RCC 7860 (cell line): ENCODE data around the gene RAC2.

ENCODE experiments used
- DNase-seq: peaks from one replicate; pipeline ENCODE4 v3.0.0-alpha.2; 2015; ENCODE audit warnings: low spot score
- FAIRE-seq: peaks from 2 replicates; lab custom pipeline; 2012; peaks lifted over from hg19 to GRCh38; lab: Jason Lieb, UNC

RAC2 gene

DNA sequence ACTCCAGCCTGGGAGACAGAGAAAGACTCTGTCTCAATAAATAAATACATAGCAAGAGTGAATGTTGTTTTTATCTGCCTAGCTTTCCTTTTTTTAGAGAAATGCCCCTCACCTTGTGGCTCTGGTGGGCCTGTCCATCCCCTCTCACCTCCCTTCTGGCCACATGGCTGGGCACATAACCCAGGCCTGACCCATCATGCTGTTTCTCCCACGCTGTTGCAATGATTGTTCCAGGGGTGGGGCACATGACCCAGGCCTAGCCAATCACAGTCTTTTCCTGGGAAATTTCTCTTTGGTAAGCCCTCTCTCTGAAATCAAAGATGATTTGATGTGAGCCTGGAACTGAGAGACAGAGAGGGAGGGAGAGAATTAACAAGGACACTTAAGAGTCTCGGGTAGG lies 32.7 kb upstream of the RAC2 start:
- FAIRE-seq (no peak), DNase-seq (no peak)

DNA sequence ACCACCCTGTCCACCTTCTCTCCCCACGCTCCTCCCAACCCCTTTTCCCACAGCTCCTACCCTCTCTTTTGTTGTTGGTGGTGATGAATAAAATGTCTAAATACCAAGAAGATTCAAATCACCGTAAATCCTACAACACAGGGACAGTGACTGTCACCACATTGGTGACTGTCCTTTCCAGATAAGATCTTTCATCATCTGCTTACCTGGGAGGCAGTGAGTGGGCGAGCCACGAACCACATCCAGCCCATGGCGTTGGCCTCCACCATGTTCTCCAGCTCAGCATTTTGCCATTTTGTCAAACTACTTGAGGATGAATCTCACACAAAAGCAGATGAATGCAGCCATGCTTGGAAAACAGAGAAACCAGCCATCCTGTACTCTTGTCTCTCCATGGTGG lies 31.6 kb upstream of the RAC2 start:
- FAIRE-seq, result no peak

DNA sequence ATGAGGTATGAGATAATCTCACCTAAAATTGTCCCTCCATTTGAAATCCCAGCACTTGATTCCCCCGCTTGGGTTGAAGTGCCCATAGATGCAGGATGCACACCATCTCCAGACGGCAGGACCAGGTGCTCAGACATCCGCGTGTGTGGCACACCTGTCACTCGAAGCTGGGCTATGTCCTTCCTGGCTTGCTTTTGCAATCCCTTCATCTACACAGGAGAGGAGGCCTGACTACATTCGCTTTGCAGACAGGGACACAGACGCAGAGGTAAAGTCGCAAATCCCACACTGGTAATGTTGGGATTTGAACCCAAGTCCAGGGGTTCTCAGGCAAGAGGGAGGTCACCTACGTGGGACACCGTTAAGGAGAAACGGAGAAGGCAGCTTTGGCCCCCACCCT lies 31.1 kb upstream of the RAC2 start:
- no peak for FAIRE-seq

More for the DNA sequence above, 31.6 kb upstream of the RAC2 start:
- DNase-seq, result peak; percentile 23

DNA sequence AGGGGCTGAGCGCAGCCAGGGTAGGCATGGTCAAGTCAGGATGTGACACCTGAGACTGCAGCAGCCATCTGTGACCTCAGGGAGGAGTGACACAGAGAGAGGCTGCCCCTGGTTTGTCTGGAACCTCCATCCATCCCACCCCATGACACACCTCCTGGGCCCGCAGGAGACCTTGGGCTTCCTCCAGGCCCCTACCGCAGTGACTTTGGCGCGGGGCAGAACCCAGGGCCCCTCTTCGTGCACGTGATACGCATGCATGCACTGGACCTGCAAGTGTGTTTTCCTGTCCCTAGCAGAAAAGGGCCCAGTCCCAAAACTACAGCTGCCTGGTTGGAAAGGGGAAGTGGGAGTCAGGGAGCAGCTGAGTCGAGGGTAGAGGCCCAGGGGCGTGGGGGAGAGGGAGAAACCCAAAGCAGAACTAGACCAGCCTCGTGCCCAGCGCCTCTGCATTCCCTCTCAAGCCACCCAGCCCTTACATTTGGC lies 30.4 kb upstream of the RAC2 start:
- FAIRE-seq (no peak), DNase-seq (no peak)

More for the DNA sequence above, 31.1 kb upstream of the RAC2 start:
- DNase-seq, result no peak

DNA sequence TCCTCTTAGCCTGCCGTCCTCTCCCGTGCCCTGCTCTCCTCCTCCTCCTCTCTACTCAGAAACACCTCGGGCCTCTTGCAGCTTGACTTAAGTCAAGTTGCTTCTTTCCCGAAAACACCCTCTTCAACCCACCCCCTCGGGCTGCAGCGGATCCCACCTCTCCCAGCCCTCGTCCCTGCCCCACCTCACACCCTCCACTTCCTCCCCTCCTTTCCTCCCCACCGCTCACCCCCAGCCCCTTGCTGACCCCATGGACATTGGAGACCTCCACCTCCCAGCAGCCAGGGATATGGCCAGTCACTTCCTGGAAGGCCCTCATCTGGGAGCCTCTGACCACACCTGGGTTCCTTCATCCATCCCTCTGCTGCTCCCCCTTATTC lies 29.8 kb upstream of the RAC2 start:
- FAIRE-seq (no peak), DNase-seq (no peak)

DNA sequence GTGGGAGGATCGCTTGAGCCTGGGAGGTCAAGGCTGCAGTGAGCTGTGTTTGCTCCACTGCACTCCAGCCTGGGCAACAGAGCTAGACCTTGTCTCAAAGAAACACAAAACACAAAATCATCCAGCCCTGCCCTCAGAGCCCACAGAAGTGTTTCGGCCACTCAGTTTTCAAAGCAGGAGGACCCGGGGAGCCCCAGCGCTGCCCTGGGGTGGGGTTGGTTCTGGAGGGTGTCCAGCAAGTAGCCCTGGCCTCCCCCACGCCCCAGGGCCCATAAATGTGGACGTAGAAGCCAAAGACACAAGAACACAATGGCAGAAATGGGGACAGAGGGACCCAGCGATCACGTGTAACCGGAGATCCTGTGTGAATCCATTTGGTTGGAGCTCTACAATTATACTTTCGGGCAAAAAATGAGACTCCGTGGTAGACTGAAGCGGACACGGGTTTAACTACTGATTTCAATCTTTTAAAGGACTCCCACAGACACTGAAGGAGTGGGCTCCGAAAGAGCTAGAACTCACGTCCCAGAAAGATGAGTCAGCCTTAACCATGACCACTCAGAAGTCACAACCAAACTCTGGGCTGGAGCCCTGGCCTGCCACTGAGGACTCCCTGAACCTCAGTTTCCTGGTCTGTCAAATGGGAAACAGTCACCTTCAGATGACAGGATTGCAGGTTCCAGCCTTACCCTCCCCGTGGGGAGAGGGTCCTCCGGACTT lies 29.2 kb upstream of the RAC2 start:
- FAIRE-seq (peak; percentile 90), DNase-seq (peak; percentile 86)

DNA sequence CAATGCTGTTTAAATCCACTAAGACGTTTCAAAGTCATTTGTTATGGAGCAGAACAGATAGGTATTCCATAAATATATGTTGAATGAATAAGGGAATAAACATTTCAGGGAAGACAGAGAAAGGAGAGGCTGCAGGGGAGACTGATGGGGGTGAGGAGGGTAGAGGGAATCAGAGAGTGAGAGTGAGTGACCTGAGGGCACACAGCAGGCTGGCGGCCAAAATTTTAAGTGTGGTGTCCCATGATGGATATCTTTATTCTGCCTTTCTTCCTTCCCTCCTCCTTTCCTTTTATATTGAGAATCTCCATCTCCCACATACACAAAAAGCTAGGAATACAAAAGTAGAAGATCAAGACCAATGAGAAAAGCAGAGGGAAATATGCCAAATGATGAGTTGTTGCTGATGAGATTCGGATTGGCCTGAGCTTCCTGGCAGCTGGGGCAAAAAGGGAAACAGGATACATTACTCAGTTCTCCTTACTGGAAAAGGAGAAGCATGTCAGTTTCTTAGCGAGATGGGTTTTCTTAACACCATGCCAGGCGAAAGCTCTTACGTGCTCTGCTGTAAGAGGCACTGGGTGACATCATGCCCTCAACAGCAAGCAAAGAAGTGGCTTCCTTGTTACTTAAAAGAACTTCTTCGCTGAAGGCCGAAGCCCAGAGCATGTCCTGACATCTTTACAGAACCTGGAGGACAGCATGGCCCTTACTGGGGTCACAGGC lies 27.0 kb upstream of the RAC2 start:
- FAIRE-seq, result no peak
- peak; percentile 15 for DNase-seq

DNA sequence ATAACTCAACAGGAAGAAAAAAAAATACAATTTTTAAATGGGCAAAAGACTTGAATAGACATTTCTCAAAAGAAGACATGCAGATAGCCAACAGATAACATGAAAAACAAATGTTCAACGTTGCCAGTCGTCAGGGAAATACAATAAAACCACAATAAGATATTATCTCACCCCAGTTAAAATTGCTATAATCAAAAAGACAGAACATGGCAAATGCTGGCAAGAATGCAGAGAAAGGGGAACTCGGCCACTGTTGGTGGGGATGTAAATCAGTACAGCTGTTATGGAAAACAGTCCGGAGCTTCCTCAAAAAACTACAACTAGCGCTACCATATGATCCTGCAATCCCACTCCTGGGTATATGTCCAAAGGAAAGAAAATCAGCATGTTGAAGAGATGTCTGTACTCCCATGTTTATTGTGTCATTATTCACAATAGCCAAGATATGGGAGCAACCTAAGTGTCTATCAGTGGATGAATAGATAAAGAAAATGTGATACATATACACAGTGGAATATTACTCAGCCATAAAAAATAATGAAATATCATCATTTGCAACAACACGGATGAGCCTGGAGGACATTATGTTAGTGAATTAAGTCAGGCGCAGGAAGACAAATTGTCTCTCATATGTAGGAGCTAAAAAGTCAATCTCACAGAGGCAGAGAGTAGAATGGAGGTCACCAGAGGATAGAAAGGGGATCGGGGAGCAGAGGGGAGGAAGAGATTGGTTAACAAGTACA lies 26.0 kb upstream of the RAC2 start:
- FAIRE-seq (no peak), DNase-seq (no peak)

DNA sequence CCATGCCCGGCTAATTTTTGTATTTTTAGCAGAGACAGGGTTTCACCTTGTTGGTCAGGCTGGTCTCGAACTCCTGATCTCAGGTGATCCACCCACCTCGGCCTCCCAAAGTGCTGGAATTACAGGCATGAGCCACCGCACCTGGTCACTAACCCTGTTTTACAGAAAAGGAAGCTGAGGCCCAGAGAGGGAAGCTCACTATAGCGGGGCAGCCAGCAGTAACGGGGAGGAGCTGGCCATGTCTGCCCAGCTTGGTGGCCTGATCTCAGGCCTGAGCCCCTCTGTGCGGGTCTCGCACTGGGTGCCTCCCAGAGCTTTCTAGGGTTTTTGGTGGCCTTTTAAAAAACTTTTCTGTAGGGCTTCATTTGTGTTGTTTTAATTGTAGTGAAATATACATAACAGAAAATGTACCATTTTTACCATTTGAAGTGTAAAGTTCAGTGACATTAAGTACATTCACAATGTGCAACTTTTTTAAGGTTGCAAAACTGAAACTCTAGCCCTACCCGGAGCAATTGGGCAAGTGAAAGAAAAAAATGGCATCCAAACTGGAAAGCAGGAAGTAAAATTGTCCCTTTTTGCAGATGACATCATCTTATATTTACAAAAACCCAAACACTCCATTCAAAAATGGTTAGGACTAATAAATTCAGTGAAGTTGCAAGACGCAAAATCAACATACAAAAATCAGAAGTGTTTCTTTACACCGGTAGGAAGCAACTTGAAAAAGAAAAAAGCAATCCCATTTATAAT lies 23.8 kb upstream of the RAC2 start:
- FAIRE-seq, result no peak
- no peak for DNase-seq

DNA sequence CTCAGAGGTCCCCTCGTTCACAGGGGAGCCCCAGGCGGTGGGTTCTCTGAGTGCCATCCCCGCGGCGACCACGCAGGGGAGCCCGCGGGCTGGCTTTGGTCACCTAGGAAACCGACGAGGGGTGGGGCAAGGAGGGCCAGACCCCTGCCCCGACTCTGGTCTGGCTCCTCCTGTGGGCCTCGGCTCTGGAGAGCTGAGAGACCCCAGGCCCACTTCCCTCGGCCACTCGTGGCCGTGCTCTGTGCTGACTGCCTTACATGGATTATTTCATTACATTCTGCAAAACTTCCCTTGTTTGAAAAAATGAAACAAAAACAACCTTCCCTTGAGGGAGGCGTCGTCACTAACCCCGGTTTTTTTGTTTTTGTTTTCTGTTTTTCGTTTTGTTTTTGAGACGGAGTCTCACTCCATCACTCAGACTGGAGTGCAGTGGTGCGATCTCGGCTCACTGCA lies 23.1 kb upstream of the RAC2 start:
- no peak for FAIRE-seq
- DNase-seq, result peak; percentile 9

DNA sequence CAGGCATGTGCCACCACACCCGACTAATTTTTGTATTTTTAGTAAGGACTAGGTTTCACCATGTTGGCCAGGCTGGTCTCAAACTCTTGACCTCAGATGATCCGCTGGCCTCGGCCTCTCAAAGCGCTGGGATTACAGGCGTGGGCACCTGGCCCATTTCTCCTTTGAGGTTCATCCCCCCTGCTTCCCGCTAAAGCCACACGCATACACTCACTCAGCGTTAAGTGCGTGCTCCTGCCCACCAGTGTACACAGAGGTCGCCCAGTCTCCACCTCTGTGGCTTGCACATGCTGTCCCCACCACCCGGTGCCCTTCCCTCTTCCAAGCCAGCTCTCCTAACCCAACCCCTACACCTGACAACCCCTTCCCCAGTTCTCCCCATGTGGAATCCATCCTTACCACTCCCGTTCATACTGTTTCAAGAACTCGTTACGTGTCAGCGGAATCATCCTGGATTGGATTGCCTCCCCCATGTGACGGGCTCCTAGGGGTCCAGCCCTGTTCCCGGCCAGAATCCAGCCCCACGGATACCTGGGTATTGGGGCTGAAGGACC lies 22.6 kb upstream of the RAC2 start:
- DNase-seq (no peak), FAIRE-seq (no peak)

DNA sequence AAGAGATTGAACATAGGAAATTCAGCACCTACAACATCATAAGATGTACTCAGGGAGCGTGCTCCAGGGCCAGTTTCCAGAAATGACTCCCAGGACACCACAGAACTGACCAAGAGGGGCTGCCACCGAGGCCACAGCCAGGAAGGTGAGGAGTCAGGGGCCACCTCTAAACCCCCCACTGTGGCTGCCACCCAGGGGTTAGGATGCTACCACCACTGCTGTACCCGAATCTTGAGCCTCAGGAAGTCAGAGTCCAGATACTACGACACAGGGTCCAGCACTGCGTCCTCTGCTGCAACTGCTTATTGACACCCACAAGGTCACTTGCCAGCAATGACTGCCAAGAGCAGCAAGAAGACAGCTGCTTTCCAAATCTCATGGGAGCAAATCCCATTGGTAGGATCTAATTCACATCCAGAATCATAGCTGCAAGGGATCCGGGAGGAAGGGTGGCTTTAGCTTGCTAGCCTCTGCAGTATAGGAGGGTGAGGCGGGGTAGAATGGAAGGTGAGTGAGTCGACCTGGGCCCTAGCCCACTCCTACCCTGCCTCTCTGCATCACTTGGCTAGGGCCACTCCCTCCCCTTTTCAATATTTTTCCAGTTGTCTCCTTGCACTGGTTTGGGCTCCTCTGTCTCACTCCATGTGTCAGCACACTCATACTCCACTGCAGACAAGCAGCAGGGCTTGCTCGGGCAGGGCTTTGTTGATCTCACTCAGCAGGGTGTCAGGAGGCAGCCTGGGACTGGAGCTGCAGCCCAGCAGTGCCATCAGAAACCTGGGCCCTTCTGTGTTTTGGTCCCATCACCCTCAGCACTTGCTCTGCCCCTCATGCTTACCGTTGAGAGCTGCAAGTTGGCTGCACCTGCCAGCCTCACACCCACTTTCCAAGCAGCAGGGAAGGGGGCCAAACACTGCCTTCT lies 20.2 kb upstream of the RAC2 start:
- DNase-seq (no peak), FAIRE-seq (no peak)

DNA sequence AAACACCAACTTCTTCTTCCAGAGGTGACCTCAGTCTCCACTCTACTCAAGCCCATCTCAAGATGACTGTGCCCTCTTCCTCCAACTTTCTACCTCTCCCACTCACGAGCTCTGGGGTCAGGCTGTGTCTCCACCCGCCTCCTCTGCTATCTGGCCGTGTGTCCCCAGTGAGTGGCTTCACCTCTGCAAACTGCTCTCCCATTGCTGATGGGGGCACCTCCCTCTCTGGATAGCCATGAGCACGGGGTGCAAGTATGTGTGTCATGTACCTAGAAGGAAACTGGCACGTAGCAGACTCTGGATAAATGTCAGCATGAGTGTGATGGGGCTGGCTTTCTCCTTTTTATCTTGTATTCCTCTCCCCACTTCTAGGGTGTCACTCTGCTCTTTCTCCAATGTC lies 18.3 kb upstream of the RAC2 start:
- DNase-seq (no peak), FAIRE-seq (no peak)

DNA sequence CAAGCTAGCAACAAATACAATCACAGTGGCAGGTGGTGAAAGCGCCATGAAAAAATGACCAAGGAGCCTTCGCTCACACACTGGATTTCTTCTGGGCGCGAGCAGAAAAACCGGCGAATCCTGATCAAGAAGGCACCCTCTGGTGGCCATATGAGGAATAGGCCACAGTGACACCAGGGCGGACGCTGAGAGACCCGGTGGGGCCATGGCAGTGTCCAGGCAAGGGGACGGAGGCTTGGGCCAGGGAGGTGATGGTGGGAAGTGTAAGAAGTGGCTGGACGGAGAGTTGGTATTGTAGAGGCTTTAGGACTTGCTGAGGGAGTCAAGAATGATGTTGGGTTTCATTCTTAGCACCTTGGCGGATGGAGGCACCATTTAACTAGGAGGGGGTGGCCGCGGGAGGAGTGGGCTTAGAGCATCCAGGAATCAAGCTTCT lies 16.9 kb upstream of the RAC2 start:
- peak; percentile 35 for DNase-seq

DNA sequence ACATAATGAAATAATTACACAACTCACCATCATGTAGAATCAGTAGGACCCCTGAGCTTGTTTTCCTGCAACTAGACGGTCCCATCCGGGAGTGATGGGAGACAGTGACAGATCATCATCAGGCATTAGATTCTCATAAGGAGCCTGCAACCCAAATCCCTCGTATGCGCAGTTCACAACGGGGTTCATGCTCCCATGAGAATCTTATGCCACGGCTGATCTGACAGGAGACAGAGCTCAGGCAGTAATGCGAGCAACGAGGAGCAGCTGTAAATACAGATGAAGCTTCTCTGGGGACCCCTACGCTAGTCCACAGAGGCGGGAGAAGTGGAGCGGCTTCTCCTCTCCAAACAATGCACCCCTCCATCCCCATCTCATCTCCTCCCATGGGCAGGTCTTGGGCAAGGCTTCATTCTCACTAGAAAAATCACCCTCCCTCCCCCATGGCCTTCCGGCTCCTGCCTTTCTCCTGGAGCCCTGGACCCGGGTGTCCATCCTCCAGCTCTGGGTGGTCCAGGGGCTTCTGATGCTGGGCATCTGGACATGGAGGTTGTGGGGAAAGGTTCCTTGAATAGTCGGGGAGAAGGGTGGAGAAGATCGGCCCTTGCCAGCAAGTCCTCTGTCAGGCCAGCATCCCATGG lies 16.2 kb upstream of the RAC2 start:
- no peak for FAIRE-seq
- no peak for DNase-seq

More for the DNA sequence above, 16.9 kb upstream of the RAC2 start:
- no peak for FAIRE-seq

DNA sequence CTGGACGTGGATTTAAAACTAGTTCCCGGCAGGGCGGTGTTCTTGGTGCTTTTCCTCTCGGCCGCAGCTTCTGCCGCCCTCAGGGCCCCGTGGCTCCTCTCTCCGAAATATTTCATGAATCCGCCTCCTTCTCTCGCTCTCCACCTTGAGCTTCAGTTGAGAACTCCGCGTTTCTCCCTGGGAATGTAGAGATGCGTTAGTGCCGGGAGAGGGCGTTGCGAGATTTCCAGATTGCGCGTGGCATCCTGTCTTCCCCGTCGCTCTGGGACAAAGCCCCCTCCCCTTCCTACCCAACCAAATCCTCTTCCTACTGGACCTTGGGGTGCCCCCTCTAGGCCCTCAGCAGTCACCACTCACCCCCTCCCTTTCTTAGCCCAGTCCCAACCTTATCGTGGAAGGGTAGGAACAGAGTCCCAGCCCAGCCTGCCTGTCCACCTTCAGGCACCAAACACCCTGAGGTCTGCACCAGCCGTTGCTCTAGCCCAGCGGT lies 15.5 kb upstream of the RAC2 start:
- peak; percentile 9 for DNase-seq
- FAIRE-seq, result no peak

DNA sequence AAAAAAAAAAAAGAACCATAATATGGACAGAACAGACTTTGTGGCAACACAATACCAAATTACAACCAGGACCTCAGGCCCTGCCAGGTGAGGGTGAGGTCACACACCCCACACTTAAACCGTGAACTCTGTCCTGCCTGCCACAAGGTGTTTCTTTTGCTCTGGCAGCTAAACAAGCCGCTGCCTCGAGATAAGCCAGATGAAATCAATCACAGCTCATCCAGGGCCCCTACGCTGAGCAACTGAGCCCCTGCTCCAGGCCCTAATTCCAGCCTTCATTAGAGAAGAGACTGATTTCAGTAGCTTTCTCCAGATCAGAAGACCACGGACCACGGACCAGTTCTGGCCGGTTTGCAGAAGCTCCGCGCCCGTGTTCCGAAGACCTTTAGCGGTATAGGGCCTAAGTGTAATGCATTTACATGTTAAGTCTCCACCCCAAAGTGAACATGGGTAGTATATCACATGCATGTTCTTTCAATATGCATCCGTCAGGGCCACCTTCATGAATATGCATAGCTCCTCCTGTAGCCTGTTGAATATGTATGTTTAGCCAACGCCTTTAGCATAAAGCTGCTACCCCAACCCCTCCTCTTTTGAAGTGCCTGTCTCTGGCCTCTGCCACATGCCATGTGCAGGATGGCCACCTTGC lies 14.8 kb upstream of the RAC2 start:
- FAIRE-seq, result no peak
- no peak for DNase-seq

DNA sequence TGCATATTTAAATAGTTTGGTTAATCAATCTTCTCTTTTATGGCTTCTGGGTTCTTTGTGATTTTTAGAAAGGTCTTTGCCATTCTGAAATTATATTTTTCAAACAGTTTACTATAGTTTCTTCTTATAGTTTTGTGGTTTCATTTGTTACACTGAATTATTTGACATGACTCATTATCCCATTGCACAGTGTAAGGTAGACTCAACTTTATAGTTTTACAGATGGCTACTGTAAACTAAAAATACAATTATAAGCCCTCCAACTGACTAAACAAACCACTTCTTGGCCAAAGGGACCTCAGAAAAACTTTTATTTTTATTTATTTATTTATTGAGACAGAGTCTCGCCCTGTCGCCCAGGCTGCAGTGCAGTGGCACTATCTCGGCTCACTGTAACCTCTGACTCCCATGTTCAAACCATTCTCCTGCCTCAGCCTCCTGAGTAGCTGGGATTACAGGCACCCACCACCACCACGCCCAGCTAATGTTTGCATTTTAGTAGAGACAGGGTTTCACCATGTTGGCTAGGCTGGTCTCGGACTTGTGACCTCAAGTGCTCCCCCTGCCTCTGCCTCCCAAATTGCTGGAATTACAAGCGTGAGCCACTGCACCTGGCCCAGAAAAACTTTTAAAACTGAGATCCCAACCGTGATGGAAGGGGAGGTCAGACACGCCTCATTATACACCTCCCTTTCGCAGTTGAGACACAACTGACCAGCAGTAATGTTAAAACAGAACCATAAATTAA lies 14.1 kb upstream of the RAC2 start:
- no peak for FAIRE-seq

More for the DNA sequence above, 14.1 kb upstream of the RAC2 start:
- DNase-seq, result no peak
